HG03469 (cell line): ENCODE measurements around the gene AMDHD2.

Source experiments
- ATAC-seq: cut with Tn5 transposase; IDR thresholded peaks from one replicate; pipeline ENCODE4 v1.9.1; 2021; ENCODE audit warnings: mild to moderate bottlenecking, moderate library complexity, moderate number of reproducible peaks; ENCODE audit not compliant: unreplicated experiment

The AMDHD2 gene

GRCh38 chr16:2498531-2499253 is 21.5 kb upstream of the AMDHD2 start:
- no peak for ATAC-seq

GRCh38 chr16:2499454-2499853 is 20.7 kb upstream of the AMDHD2 start:
- no peak for ATAC-seq

- no peak for ATAC-seq
Observed at GRCh38 chr16:2499890-2500429, 20.2 kb upstream of the AMDHD2 start.

- ATAC-seq: no peak
Observed at GRCh38 chr16:2500430-2500917, 19.7 kb upstream of the AMDHD2 start.

- ATAC-seq: no peak
Observed at GRCh38 chr16:2500918-2501750, 19.0 kb upstream of the AMDHD2 start.

GRCh38 chr16:2501946-2502895 is 17.9 kb upstream of the AMDHD2 start:
- ATAC-seq: no peak

GRCh38 chr16:2505695-2506094 is 14.5 kb upstream of the AMDHD2 start:
- ATAC-seq: no peak

- ATAC-seq: peak; percentile 48
Observed at GRCh38 chr16:2507052-2507659, 13.0 kb upstream of the AMDHD2 start.

GRCh38 chr16:2507665-2508064 is 12.5 kb upstream of the AMDHD2 start:
- ATAC-seq: peak; percentile 14

GRCh38 chr16:2508722-2509400 is 11.3 kb upstream of the AMDHD2 start:
- no peak for ATAC-seq

- no peak for ATAC-seq
Observed at GRCh38 chr16:2511128-2511800, 8.9 kb upstream of the AMDHD2 start.

GRCh38 chr16:2511996-2512734 is 8.0 kb upstream of the AMDHD2 start:
- ATAC-seq: no peak

GRCh38 chr16:2512735-2513404 is 7.3 kb upstream of the AMDHD2 start:
- ATAC-seq: no peak

GRCh38 chr16:2513405-2514332 is 6.5 kb upstream of the AMDHD2 start, which contains the start of gene ATP6V0C:
ATP6V0C (plus strand) TSS chr16:2513952; CDS start chr16:2514104, 152 bp downstream.
- peak; percentile 37 for ATAC-seq

- no peak for ATAC-seq
Observed at GRCh38 chr16:2514333-2515179, 5.6 kb upstream of the AMDHD2 start.
